K562 (cell line): ENCODE measurements around the gene HSD17B8. TPM values are rescaled to one million over a fixed set of nuclear protein-coding genes. Genes with fewer than 3 reads are reported as not detected.
A peak's percentile ranks its signal among the peaks of the same experiment; 100 is the strongest.

Source experiments
- BHLHE40 ChIP-seq: IDR thresholded peaks from 2 replicates; pipeline ENCODE4 v1.6.1; 2011; ENCODE audit warnings: low read length, improper control_type of control experiment
- CBX1 ChIP-seq: sonication (generic); IDR thresholded peaks from 2 replicates; pipeline ENCODE4 v1.6.1; 2016; ENCODE audit warnings: antibody characterized with exemption, low read depth, mild to moderate bottlenecking
- CHD4 ChIP-seq: fragments of 200-600 bp; sonication (generic); IDR thresholded peaks from 3 replicates; pipeline ENCODE4 v1.6.1; 2012; ENCODE audit warnings: low read depth, mild to moderate bottlenecking, mixed read lengths, low read length, inconsistent platforms; ENCODE audit not compliant: insufficient read depth, insufficient replicate concordance, poor library complexity, severe bottlenecking
- DIDO1 ChIP-seq: fragments of 450-650 bp; IDR thresholded peaks from 2 replicates; pipeline ENCODE4 v1.6.1; 2016; ENCODE audit warnings: low read depth, missing biosample characterization, missing genetic modification characterization
- E2F8 ChIP-seq: fragments of 450-650 bp; IDR thresholded peaks from 2 replicates; pipeline ENCODE4 v1.7.1; 2018; ENCODE audit warnings: mild to moderate bottlenecking, low read depth; ENCODE audit not compliant: partially characterized antibody
- ESRRB ChIP-seq: fragments of 250-450 bp; sonication (Bioruptor Pico); IDR thresholded peaks from 2 replicates; pipeline ENCODE4 v1.5.0; 2020; ENCODE audit warnings: mild to moderate bottlenecking, moderate library complexity, borderline replicate concordance
- ETV6 ChIP-seq, 3 experiments: fragments of 150-350 bp in 1 of 3; sonication (generic) in 1 of 3; formaldehyde crosslinking in 1 of 3; IDR thresholded peaks; 2 replicates each; pipeline versions ENCODE4 v1.6.1 to v1.8.0; 2014 to 2022; ENCODE audit warnings: borderline replicate concordance in 2 of 3, low read depth in 2 of 3, antibody characterized with exemption in 1 of 3, low read length in 1 of 3, mild to moderate bottlenecking in 1 of 3, missing genetic modification reagents in 1 of 3
- HCFC1 ChIP-seq: IDR thresholded peaks from 2 replicates; pipeline ENCODE4 v1.6.1; 2012; ENCODE audit warnings: low read depth, low read length, improper control_type of control experiment
- HDAC6 ChIP-seq: IDR thresholded peaks from 2 replicates; pipeline ENCODE4 v1.6.1; 2012; ENCODE audit warnings: low read depth, mild to moderate bottlenecking, control low read depth, inconsistent platforms, low read length, moderate library complexity
- HDGF ChIP-seq: fragments of 450-650 bp; IDR thresholded peaks from 2 replicates; pipeline ENCODE4 v1.6.1; 2016
- MLX ChIP-seq, 2 experiments: fragments of 450-650 bp in 1 of 2; sonication (generic) in 1 of 2; formaldehyde crosslinking; conservative IDR thresholded peaks; 2 replicates each; pipeline versions ENCODE4 v1.4.0 to v1.8.1; 2020 to 2022; ENCODE audit warnings: mild to moderate bottlenecking in 1 of 2, missing genetic modification reagents in 1 of 2
- MNT ChIP-seq, 2 experiments: fragments of 450-650 bp; conservative IDR thresholded peaks; 2 replicates each; pipeline ENCODE4 v1.6.1; 2017; ENCODE audit warnings: mild to moderate bottlenecking in 2 of 2, moderate library complexity in 2 of 2
- RBM17 ChIP-seq: fragments of 200-400 bp; formaldehyde crosslinking; IDR thresholded peaks from 2 replicates; pipeline ENCODE4 v1.6.1; 2017; ENCODE audit warnings: low read depth, mild to moderate bottlenecking, low read length, borderline replicate concordance
- SAFB ChIP-seq: fragments of 200-400 bp; formaldehyde crosslinking; IDR thresholded peaks from 2 replicates; pipeline ENCODE4 v1.6.1; 2017; ENCODE audit warnings: low read depth, low read length, borderline replicate concordance
- SMARCA5 ChIP-seq: fragments of 450-650 bp; IDR thresholded peaks from 2 replicates; pipeline ENCODE4 v1.6.1; 2016
- SMARCE1 ChIP-seq: fragments of 450-650 bp; IDR thresholded peaks from 2 replicates; pipeline ENCODE4 v1.7.1; 2016; ENCODE audit warnings: mild to moderate bottlenecking
- ZC3H4 ChIP-seq: sonication (generic); formaldehyde crosslinking; IDR thresholded peaks from 2 replicates; pipeline ENCODE4 v1.9.0; 2021; ENCODE audit warnings: missing genetic modification reagents, borderline replicate concordance
- ZFPM2 ChIP-seq: fragments of 250-450 bp; sonication (Bioruptor Pico); IDR thresholded peaks from 2 replicates; pipeline ENCODE4 v1.5.1; 2022; ENCODE audit warnings: mild to moderate bottlenecking
- ZNF146 ChIP-seq: IDR thresholded peaks from one replicate; pipeline ENCODE4 v1.6.1; 2018; ENCODE audit warnings: missing compliant biosample characterization; ENCODE audit not compliant: unreplicated experiment
- ZNF175 ChIP-seq: fragments of 200-800 bp; sonication (Bioruptor generic); IDR thresholded peaks from 2 replicates; pipeline ENCODE4 v1.6.1; 2016; ENCODE audit warnings: low read depth, mild to moderate bottlenecking, missing genetic modification characterization, missing compliant biosample characterization
- polyA plus RNA-seq, 8 experiments: library from polyadenylated mRNA; depleted of rRNA in 4 of 8; stranded (reverse) in 5 of 8; unstranded in 3 of 8; fragments of >200 nt; fragmentation: Nextera tagmentation in 2 of 8; fragmentation: Illumina TruSeq in 1 of 8; extraction: Ambion mirVana in 2 of 8; extraction: Trizol in 1 of 8; gene quantifications; 2 replicates each; pipeline versions ENCODE4 v1.2.1 to v1.2.3, GENCODE V29; 2011 to 2014; ENCODE audit warnings: inconsistent platforms in 1 of 8, missing spikeins in 1 of 8
- total RNA-seq, 7 experiments: library from RNA; depleted of rRNA in 6 of 7; stranded (reverse); fragments of >200 nt in 6 of 7; fragmentation: Illumina TruSeq in 2 of 7; extraction: Trizol in 2 of 7; gene quantifications; 2 replicates each; pipeline versions ENCODE4 v1.2.1 to v1.2.3, GENCODE V29; 2011 to 2021; ENCODE audit warnings: low replicate concordance in 1 of 7
- TF ChIP-seq, protein P1 (sequence below): fragments of 450-650 bp; formaldehyde crosslinking; conservative IDR thresholded peaks from 2 replicates; pipeline ENCODE4 v1.4.0; 2022; ENCODE audit warnings: mild to moderate bottlenecking, missing genetic modification characterization

Gene HSD17B8
- total and polyA plus RNA-seq, 9 of the 15 experiments (the other 6 are each of a cell fraction or from before 2014, with no cell fraction given), result 3.7 to 35.2 (median 14.2) TPM

- TF ChIP-seq E2F8 (peak; percentile 72), BHLHE40 (no peak; the same call in 1 of the 2 replicates), ZNF146 (no peak), ZFPM2 (0 out of 2 replicates have a peak, but pooled peaks have one; percentile 43), RBM17 (no peak), ESRRB (CRISPR knock-in tag) (no peak), HDGF (0 out of 2 replicates have a peak, but pooled peaks have one; percentile 13), ZNF175 (CRISPR knock-in tag) (no peak), DIDO1 (tag) (no peak), CBX1 (peak; percentile 86; the same call in 1 of the 2 replicates), SMARCE1 (no peak), SAFB (no peak), MLX (CRISPR knock-in tag; conservative IDR thresholded peaks at IDR 0.05) (0 out of 4 replicates have a peak, but pooled peaks have one; percentile 10 to 56), HDAC6 (no peak), ZC3H4 (CRISPR knock-in tag) (no peak), SMARCA5 (no peak), HCFC1 (no peak; the same call in 1 of the 2 replicates), CHD4 (no peak), ETV6 (IDR thresholded peaks at IDR 0.05; ENCODE audit: borderline replicate concordance in 1 of 2, low read depth in 2 of 2, low read length in 1 of 2) (no peak), ETV6 (CRISPR knock-in tag; IDR thresholded peaks at IDR 0.05; ENCODE audit: borderline replicate concordance) (no peak), MNT (conservative IDR thresholded peaks at IDR 0.05) (peak in 1 of 2 experiments; percentile 22)
- TF ChIP-seq, protein P1, sequence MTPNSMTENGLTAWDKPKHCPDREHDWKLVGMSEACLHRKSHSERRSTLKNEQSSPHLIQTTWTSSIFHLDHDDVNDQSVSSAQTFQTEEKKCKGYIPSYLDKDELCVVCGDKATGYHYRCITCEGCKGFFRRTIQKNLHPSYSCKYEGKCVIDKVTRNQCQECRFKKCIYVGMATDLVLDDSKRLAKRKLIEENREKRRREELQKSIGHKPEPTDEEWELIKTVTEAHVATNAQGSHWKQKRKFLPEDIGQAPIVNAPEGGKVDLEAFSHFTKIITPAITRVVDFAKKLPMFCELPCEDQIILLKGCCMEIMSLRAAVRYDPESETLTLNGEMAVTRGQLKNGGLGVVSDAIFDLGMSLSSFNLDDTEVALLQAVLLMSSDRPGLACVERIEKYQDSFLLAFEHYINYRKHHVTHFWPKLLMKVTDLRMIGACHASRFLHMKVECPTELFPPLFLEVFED (CRISPR knock-in tag), result 0 out of 2 replicates have a peak, but pooled peaks have one; percentile 47
Observed at GRCh38 chr6:33204415-33205190, at the start of gene HSD17B8 (continued).
